Measurements from ENCODE around the gene ASB16. TPM values are rescaled to one million over a fixed set of nuclear protein-coding genes. Genes with fewer than 3 reads are reported as not detected.

The ASB16 gene
- total RNA-seq, 2 experiments from 2014 or later, result 0.30 TPM; not detected in 1

GRCh38 chr17:44186307-44187130, 16.0 kb downstream of the ASB16 start, which contains the start of gene TMUB2:
Gene TMUB2, plus strand, starts transcription at chr17:44186972. Its CDS starts 737 bp downstream, at chr17:44187709.
- POLR2A ChIA-PET, result interaction anchor here (0.6 to 1.4 kb wide), 4 partner anchors 9 to 177 kb away, joined by 4 to 7 read pairs (median 4); partner anchors contain the start of gene HDAC5

DNA sequence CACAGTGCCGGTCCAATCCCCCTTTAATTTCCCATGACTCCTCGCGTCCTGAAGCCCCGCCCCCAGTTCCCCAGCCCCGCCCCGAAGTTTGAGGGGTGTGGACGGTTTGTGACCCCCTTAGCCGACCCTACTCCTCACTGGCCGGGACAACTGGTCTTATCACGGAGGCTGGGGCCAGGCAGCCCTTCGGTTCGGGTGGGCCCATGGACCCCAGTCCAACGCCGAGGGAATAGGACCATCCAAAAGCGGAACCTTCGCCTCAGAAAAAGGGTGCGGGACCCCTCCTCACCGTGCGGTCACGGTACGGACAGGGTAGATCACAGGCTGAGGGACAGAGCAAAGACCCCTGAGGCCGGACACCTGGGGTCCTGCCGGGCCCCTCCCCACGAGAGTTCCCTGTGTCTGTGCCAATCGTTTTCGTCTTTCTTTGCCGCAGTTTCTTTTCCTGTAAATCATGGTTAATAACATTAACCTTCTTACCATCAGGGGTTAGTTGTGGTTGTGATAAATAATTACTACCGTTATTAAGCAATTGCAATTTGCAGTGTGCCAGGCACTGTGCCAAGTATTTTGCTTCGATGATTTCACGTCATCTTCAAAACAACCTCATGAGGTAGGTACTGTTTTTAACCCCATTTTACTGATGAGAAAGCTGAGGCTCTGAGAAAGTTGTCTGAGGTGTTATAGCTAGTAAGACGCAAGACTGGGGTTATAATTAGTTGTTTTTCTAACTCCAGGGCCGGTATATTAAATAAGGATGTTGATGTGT, 16.8 kb downstream of the ASB16 start:
- DNase-seq, result peak; percentile 36
- Mint-ChIP-seq H3K9me3 (no peaks in the 10 kb centered on the region), H3K36me3 (ENCODE audit: low read depth) (peaks cover 24% of the 10 kb centered on the region), H3K4me1 (peaks cover 37% of the 10 kb centered on the region), H3K27me3 (no peaks in the 10 kb centered on the region), H3K27ac (peak overlapping the region; percentile 99), H3K4me3 (peak overlapping the region; percentile 100)
- ChIA-PET POLR2A (interaction anchor here (0.6 to 0.7 kb wide), 3 partner anchors 11 to 872 kb away, joined by 3 to 7 read pairs (median 4); no protein-coding TSS in a partner anchor), CTCF (interaction anchor here (1.0 to 4.7 kb wide), 8 partner anchors 11 to 46 kb away, joined by 3 to 30 read pairs (median 6); partner anchors contain the start of genes ASB16, HROB and UBTF)

More at GRCh38 chr17:44186307-44187130, 16.0 kb downstream of the ASB16 start, which contains the start of gene TMUB2:
- peak; percentile 99 for DNase-seq
- CTCF ChIA-PET, result interaction anchor here (1.0 to 4.7 kb wide), 11 partner anchors 9 to 45 kb away, joined by 3 to 30 read pairs (median 6); partner anchors contain the start of genes ASB16, HROB and UBTF
- Mint-ChIP-seq H3K27ac (peak within 1 kb of the TSS; percentile 99), H3K9me3 (no peaks in the 10 kb centered on the region), H3K27me3 (no peaks in the 10 kb centered on the region), H3K4me1 (peaks cover 44% of the 10 kb centered on the region), H3K4me3 (peak within 1 kb of the TSS; percentile 100), H3K36me3 (ENCODE audit: low read depth) (peaks cover 32% of the 10 kb centered on the region)

- DNase-seq, result no peak
- Mint-ChIP-seq H3K4me1 (peaks cover 30% of the 10 kb centered on the region), H3K27ac (peak overlapping the region; percentile 99), H3K36me3 (ENCODE audit: low read depth) (peaks cover 24% of the 10 kb centered on the region), H3K9me3 (no peaks in the 10 kb centered on the region), H3K27me3 (no peaks in the 10 kb centered on the region), H3K4me3 (peak overlapping the region; percentile 100)
- CTCF ChIA-PET, result interaction anchor here (0.9 to 1.5 kb wide), 4 partner anchors 9 to 22 kb away, joined by 3 to 6 read pairs (median 4); no protein-coding TSS in a partner anchor
- POLR2A ChIA-PET, result no interaction called here
Measured at GRCh38 chr17:44188576-44189403, 18.3 kb downstream of the ASB16 start.

- peaks cover 21% of the 10 kb centered on the region for H3K4me1 Mint-ChIP-seq
- ChIA-PET POLR2A (no interaction called here), CTCF (interaction anchor here (0.5 kb wide), 1 partner anchor 241 kb away, joined by 3 read pairs; no protein-coding TSS in a partner anchor)
- no peaks in the 10 kb centered on the region for H3K27me3 Mint-ChIP-seq
- H3K36me3 Mint-ChIP-seq (ENCODE audit: low read depth), result peaks cover 36% of the 10 kb centered on the region
- H3K4me3 Mint-ChIP-seq, result peak overlapping the region; percentile 17
- DNase-seq, result no peak
- no peaks in the 10 kb centered on the region for H3K9me3 Mint-ChIP-seq
- H3K27ac Mint-ChIP-seq, result peak overlapping the region; percentile 55
Measured at GRCh38 chr17:44190481-44190880, 20.0 kb downstream of the ASB16 start.

DNA sequence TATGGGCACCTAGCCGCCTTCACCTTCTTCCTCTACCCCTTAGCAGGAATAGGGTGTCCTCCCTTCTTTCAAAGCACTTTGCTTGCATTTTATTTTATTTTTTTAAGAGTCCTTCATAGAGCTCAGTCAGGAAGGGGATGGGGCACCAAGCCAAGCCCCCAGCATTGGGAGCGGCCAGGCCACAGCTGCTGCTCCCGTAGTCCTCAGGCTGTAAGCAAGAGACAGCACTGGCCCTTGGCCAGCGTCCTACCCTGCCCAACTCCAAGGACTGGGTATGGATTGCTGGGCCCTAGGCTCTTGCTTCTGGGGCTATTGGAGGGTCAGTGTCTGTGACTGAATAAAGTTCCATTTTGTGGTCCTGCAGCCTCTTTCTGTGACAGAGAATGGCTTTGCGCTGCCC, 20.9 kb downstream of the ASB16 start:
- Mint-ChIP-seq H3K27me3 (no peaks in the 10 kb centered on the region), H3K27ac (peak overlapping the region; percentile 34), H3K4me1 (peaks cover 27% of the 10 kb centered on the region), H3K36me3 (ENCODE audit: low read depth) (peaks cover 41% of the 10 kb centered on the region), H3K9me3 (no peaks in the 10 kb centered on the region), H3K4me3 (no peak overlapping the region)
- ChIA-PET POLR2A (no interaction called here), CTCF (interaction anchor here (0.5 to 1.5 kb wide), 2 partner anchors 19 to 442 kb away, joined by 4 to 6 read pairs; no protein-coding TSS in a partner anchor)
- DNase-seq, result no peak

GRCh38 chr17:44191941-44192496, 21.5 kb downstream of the ASB16 start:
- H3K4me3 Mint-ChIP-seq, result no peak overlapping the region
- ChIA-PET CTCF (interaction anchor here (0.5 to 1.5 kb wide), 2 partner anchors 18 to 443 kb away, joined by 4 to 6 read pairs; no protein-coding TSS in a partner anchor), POLR2A (no interaction called here)
- peaks cover 43% of the 10 kb centered on the region for H3K36me3 Mint-ChIP-seq (ENCODE audit: low read depth)
- H3K4me1 Mint-ChIP-seq, result peaks cover 31% of the 10 kb centered on the region
- no peak for DNase-seq
- no peaks in the 10 kb centered on the region for H3K27me3 Mint-ChIP-seq
- H3K27ac Mint-ChIP-seq, result no peak overlapping the region
- H3K9me3 Mint-ChIP-seq, result no peaks in the 10 kb centered on the region

DNA sequence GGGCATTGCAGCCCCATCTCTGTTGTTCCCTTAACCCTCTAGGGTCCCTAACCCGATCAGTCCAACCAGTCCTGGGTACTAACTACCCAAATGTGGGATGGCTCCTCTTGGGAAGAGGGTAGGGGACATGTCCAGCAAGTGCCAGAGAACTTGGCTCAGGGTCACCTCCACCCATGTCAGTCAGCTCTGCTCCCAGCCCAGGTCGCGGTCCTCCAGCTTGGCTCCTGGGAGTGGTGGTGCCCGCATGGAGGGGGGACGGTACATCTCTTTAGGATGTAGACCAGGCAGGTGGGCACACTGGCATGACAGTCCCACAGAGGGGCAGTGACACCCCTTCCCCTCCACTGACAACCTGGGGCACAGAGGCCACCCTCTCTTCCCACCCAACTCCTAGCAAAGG, 22.2 kb downstream of the ASB16 start:
- no peaks in the 10 kb centered on the region for H3K9me3 Mint-ChIP-seq
- H3K4me3 Mint-ChIP-seq, result no peak overlapping the region
- POLR2A ChIA-PET, result no interaction called here
- DNase-seq, result no peak
- H3K36me3 Mint-ChIP-seq (ENCODE audit: low read depth), result peaks cover 49% of the 10 kb centered on the region
- no peaks in the 10 kb centered on the region for H3K27me3 Mint-ChIP-seq
- no peak overlapping the region for H3K27ac Mint-ChIP-seq
- CTCF ChIA-PET, result interaction anchor here (1.5 kb wide), 1 partner anchor 17 kb away, joined by 6 read pairs; no protein-coding TSS in a partner anchor
- H3K4me1 Mint-ChIP-seq, result peaks cover 36% of the 10 kb centered on the region

DNA sequence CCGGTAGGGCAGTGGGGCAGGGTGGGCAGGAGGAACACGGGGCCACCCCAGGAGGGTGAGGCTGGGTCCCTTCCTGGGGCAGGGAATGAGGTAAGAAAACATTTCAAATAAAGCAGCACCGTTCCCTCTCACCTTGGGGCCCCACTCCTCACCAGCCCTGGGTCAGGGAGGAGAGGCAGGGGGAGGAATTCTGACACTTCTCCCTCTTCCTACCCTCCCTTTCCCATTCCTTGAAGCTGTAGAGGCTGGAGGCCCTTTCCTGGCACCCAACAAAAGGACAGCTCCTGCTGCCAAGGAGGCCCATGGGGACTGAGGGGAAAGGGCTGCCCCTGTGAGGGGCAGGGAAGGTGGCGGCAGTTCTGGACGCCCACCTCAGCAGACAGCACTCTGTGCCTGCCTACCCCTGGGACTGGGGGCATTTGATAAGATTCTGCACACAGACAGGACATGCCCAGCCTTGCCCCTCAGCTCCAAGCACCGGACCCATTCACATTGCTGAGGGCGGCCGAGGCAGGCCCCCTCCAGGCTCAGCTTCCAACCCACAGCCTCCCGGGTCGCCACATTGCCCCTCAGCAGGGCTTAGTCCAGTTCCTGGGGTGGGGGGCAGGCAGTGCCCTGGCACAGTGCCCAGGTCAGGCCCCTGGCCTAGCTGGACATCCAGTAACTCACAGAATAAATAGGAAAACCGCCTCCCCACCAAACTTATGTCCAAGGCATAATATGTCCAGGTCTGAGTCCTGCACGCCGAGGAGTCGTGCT, 23.0 kb downstream of the ASB16 start:
- CTCF ChIA-PET, result interaction anchor here (9.6 kb wide), 1 partner anchor 17 kb away, joined by 55 read pairs; no protein-coding TSS in a partner anchor
- H3K4me1 Mint-ChIP-seq, result peaks cover 34% of the 10 kb centered on the region
- no peaks in the 10 kb centered on the region for H3K27me3 Mint-ChIP-seq
- H3K27ac Mint-ChIP-seq, result peak overlapping the region; percentile 19
- no peak overlapping the region for H3K4me3 Mint-ChIP-seq
- POLR2A ChIA-PET, result no interaction called here
- no peak for DNase-seq
- peaks cover 56% of the 10 kb centered on the region for H3K36me3 Mint-ChIP-seq (ENCODE audit: low read depth)
- H3K9me3 Mint-ChIP-seq, result no peaks in the 10 kb centered on the region

DNA sequence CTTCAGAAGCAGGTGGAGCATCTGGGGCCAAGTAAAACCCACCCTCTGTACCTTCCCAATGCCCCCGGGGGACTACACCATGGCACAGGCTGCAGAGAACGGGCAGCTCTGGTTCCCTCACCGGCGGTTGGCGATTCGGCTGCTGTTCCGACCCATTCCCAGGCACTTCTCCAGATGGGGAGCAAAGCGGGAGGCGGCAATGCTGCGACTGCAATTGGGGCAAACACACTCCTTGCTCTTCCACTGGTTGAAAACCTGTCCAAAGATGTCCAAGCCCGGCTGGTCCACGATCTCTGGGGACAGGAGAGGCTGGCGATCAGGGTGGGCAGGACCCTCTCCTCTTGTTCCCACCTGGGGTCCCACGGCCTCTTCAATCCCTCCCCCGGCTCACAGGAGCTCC, 26.6 kb downstream of the ASB16 start:
- DNase-seq, result no peak
- H3K9me3 Mint-ChIP-seq, result no peaks in the 10 kb centered on the region
- ChIA-PET CTCF (interaction anchor here (1.4 to 9.6 kb wide), 4 partner anchors 11 to 134 kb away, joined by 4 to 55 read pairs (median 6); partner anchors contain the start of gene TMUB2), POLR2A (no interaction called here)
- peaks cover 37% of the 10 kb centered on the region for H3K4me1 Mint-ChIP-seq
- peak overlapping the region; percentile 96 for H3K27ac Mint-ChIP-seq
- peak overlapping the region; percentile 92 for H3K4me3 Mint-ChIP-seq
- peaks cover 44% of the 10 kb centered on the region for H3K36me3 Mint-ChIP-seq (ENCODE audit: low read depth)
- H3K27me3 Mint-ChIP-seq, result no peaks in the 10 kb centered on the region

GRCh38 chr17:44197980-44198720, 27.6 kb downstream of the ASB16 start:
- no peaks in the 10 kb centered on the region for H3K27me3 Mint-ChIP-seq
- DNase-seq, result peak; percentile 86
- ChIA-PET POLR2A (interaction anchor here (0.6 to 1.0 kb wide), 4 partner anchors 12 to 140 kb away, joined by 3 to 7 read pairs (median 4); partner anchors contain the start of gene TMUB2), CTCF (interaction anchor here (0.6 to 9.6 kb wide), 9 partner anchors 9 to 937 kb away, joined by 3 to 55 read pairs (median 4); partner anchors contain the start of genes ACBD4 and TMUB2)
- peaks cover 42% of the 10 kb centered on the region for H3K36me3 Mint-ChIP-seq (ENCODE audit: low read depth)
- peak overlapping the region; percentile 96 for H3K27ac Mint-ChIP-seq
- H3K4me1 Mint-ChIP-seq, result peaks cover 48% of the 10 kb centered on the region
- H3K4me3 Mint-ChIP-seq, result peak overlapping the region; percentile 92
- H3K9me3 Mint-ChIP-seq, result no peaks in the 10 kb centered on the region
